IMR-90 (cell line): ENCODE results near the gene HEATR3. TPM values are rescaled to one million over a fixed set of nuclear protein-coding genes. Genes with fewer than 3 reads are reported as not detected.

ENCODE experiments used
- ATAC-seq: fragments of 200-7000 bp; cut with Tn5 transposase; 2 replicates; pipeline ENCODE4 v1.9.1; 2020; ENCODE audit warnings: low read depth, mild to moderate bottlenecking, moderate library complexity
- BruUV-seq: library from RNA; stranded (reverse); fragments of 400-500 nt; replicated peaks from 2 replicates; lab custom pipeline; 2021; lab: Mats Ljungman, UMichigan
- CTCF ChIA-PET: fragments of 300-600 bp; formaldehyde crosslinking; extraction: SDS; loops from one replicate; lab custom pipeline; 2021; ENCODE audit warnings: antibody characterized with exemption; lab: Yijun Ruan, JAX
- POLR2A ChIA-PET: fragments of 300-600 bp; sonication (Branson Sonifier 250); formaldehyde crosslinking; loops from one replicate; lab custom pipeline; 2022; ENCODE audit warnings: antibody characterized with exemption; ENCODE audit not compliant: unreplicated experiment; lab: Charles Lee
- DNase-seq: peaks from one replicate; pipeline ENCODE4 v3.0.0; 2013
- H2AFZ ChIP-seq: replicated peaks from 2 replicates; pipeline ENCODE3; 2013; ENCODE audit warnings: low read length, mild to moderate bottlenecking; ENCODE audit not compliant: poor library complexity
- H2AK5ac ChIP-seq: 2 replicates; pipeline ENCODE4 v1.6.1; 2013; ENCODE audit warnings: low read depth, low read length, inconsistent platforms
- H2AK9ac ChIP-seq: replicated peaks from 2 replicates; pipeline ENCODE3; 2013; ENCODE audit warnings: mild to moderate bottlenecking, low read depth, low read length, moderate library complexity; ENCODE audit not compliant: poor library complexity
- H2BK120ac ChIP-seq: 2 replicates; pipeline ENCODE4 v1.6.1; 2013; ENCODE audit warnings: low read depth, low read length, inconsistent platforms
- H2BK15ac ChIP-seq: 3 replicates; pipeline ENCODE4 v1.6.1; 2013; ENCODE audit warnings: low read depth, low read length, inconsistent platforms
- H2BK20ac ChIP-seq: 2 replicates; pipeline ENCODE4 v1.6.1; 2013; ENCODE audit warnings: low read depth, mild to moderate bottlenecking, inconsistent platforms, low read length, moderate library complexity
- H2BK5ac ChIP-seq: 2 replicates; pipeline ENCODE4 v1.6.1; 2013; ENCODE audit warnings: mild to moderate bottlenecking, low read depth, low read length, inconsistent platforms; ENCODE audit not compliant: poor library complexity, severe bottlenecking
- H3K14ac ChIP-seq: replicated peaks from 2 replicates; pipeline ENCODE4 v1.6.1; 2013; ENCODE audit warnings: low read depth, low read length, inconsistent platforms
- H3K18ac ChIP-seq: 2 replicates; pipeline ENCODE4 v1.6.1; 2013; ENCODE audit warnings: low read depth, low read length, control low read depth
- H3K23ac ChIP-seq: 2 replicates; pipeline ENCODE4 v1.6.1; 2013; ENCODE audit warnings: low read depth, low read length, inconsistent platforms
- H3K27ac ChIP-seq: 2 replicates; pipeline ENCODE4 v1.5.1; 2013; ENCODE audit warnings: mild to moderate bottlenecking, control low read depth, low read length; ENCODE audit not compliant: insufficient read depth
- H3K27me3 ChIP-seq: 2 replicates; pipeline ENCODE4 v1.6.1; 2013; ENCODE audit warnings: low read length; ENCODE audit not compliant: control insufficient read depth, insufficient read depth
- H3K36me3 ChIP-seq: 2 replicates; pipeline ENCODE4 v1.6.1; 2013; ENCODE audit warnings: low read length, mixed read lengths; ENCODE audit not compliant: control insufficient read depth, insufficient read depth
- H3K4ac ChIP-seq: 2 replicates; pipeline ENCODE4 v1.6.1; 2013; ENCODE audit warnings: low read depth, low read length, inconsistent platforms
- H3K4me1 ChIP-seq: 2 replicates; pipeline ENCODE4 v1.6.1; 2013; ENCODE audit warnings: low read length, mixed read lengths; ENCODE audit not compliant: control insufficient read depth, insufficient read depth
- H3K4me2 ChIP-seq: 2 replicates; pipeline ENCODE4 v1.6.1; 2013; ENCODE audit warnings: low read depth, mild to moderate bottlenecking, control low read depth, low read length, moderate library complexity
- H3K4me3 ChIP-seq: 2 replicates; pipeline ENCODE4 v1.5.1; 2013; ENCODE audit warnings: low read depth, mild to moderate bottlenecking, control low read depth, low read length, moderate library complexity; ENCODE audit not compliant: insufficient read depth
- H3K56ac ChIP-seq: 2 replicates; pipeline ENCODE4 v1.6.1; 2013; ENCODE audit warnings: low read length, inconsistent platforms; ENCODE audit not compliant: insufficient read depth; ENCODE audit errors: extremely low read depth
- H3K79me1 ChIP-seq, 2 experiments: 2 replicates each; pipeline ENCODE4 v1.6.1; 2013; ENCODE audit warnings: low read length in 2 of 2, inconsistent platforms in 1 of 2, low read depth in 1 of 2
- H3K9ac ChIP-seq: 2 replicates; pipeline ENCODE4 v1.6.1; 2013; ENCODE audit warnings: low read depth, low read length, control low read depth
- H3K9me1 ChIP-seq: 2 replicates; pipeline ENCODE4 v1.6.1; 2013; ENCODE audit warnings: low read length, inconsistent platforms; ENCODE audit not compliant: insufficient read depth
- H3K9me3 ChIP-seq: 2 replicates; pipeline ENCODE4 v1.6.1; 2013; ENCODE audit warnings: low read length; ENCODE audit not compliant: control insufficient read depth, insufficient read depth
- H4K20me1 ChIP-seq: 2 replicates; pipeline ENCODE4 v1.6.1; 2013; ENCODE audit warnings: low read length, inconsistent platforms; ENCODE audit not compliant: insufficient read depth
- H4K5ac ChIP-seq: 2 replicates; pipeline ENCODE4 v1.6.1; 2013; ENCODE audit warnings: mild to moderate bottlenecking, low read depth, low read length, control low read depth
- H4K8ac ChIP-seq, 2 experiments: 2 replicates each; pipeline ENCODE4 v1.6.1; 2013; ENCODE audit warnings: low read depth in 2 of 2, low read length in 2 of 2, control low read depth in 1 of 2, inconsistent platforms in 1 of 2
- H4K91ac ChIP-seq: 2 replicates; pipeline ENCODE4 v1.6.1; 2013; ENCODE audit warnings: low read depth, low read length, inconsistent platforms; ENCODE audit not compliant: insufficient read depth
- CHD1 ChIP-seq: IDR thresholded peaks from 2 replicates; pipeline ENCODE4 v1.6.1; 2012; ENCODE audit warnings: low read depth, low read length, improper control_type of control experiment
- FOS ChIP-seq: fragments of 150-350 bp; IDR thresholded peaks from 2 replicates; pipeline ENCODE4 v1.6.1; 2016; ENCODE audit warnings: low read depth, low read length
- MAZ ChIP-seq: IDR thresholded peaks from 2 replicates; pipeline ENCODE4 v1.6.1; 2012; ENCODE audit warnings: low read depth, mild to moderate bottlenecking, low read length, improper control_type of control experiment, moderate library complexity, borderline replicate concordance
- RAD21 ChIP-seq: IDR thresholded peaks from 2 replicates; pipeline ENCODE4 v1.6.1; 2012; ENCODE audit warnings: low read length, improper control_type of control experiment
- WGBS, 2 experiments: methylation state at CpG; one replicate each; pipeline versions ENCODE4 v1.1.5 to v1.1.7; 2013; ENCODE audit warnings: missing lambda C conversion rate in 2 of 2; ENCODE audit not compliant: insufficient read length in 1 of 2; ENCODE audit errors: extremely low coverage in 2 of 2; 5-methylcytosine and 5-hydroxymethylcytosine counted together
- dilution Hi-C: fragments of 300-500 bp; cut with HindIII; formaldehyde crosslinking; loops from one replicate; pipeline ENCODE4 v1.14.3; 2018; ENCODE audit warnings: low sequenced_read_pairs; ENCODE audit not compliant: unreplicated experiment
- in situ Hi-C: fragments of 300-500 bp; cut with MboI; formaldehyde crosslinking; loops from 3 replicates; pipeline ENCODE4 v1.14.3; 2019; ENCODE audit warnings: low sequenced_read_pairs, inconsistent platforms, mixed read lengths
- intact Hi-C: fragments of 100-400 bp; cut with micrococcal nuclease; formaldehyde crosslinking; loops from 2 replicates; pipeline ENCODE4 v1.10.0; 2022
- polyA plus RNA-seq, 3 experiments: library from polyadenylated mRNA; depleted of rRNA; stranded (reverse); fragments of >200 nt; gene quantifications; 2 replicates each; pipeline ENCODE4 v1.2.3, GENCODE V29; 2012; ENCODE audit warnings: low replicate concordance in 1 of 3
- total RNA-seq: library from RNA; depleted of rRNA; stranded (reverse); fragments of >200 nt; gene quantifications from 2 replicates; pipeline ENCODE4 v1.2.3, GENCODE V29; 2012
- TF ChIP-seq, protein P1 (sequence below): conservative IDR thresholded peaks from 2 replicates; pipeline ENCODE4 v1.5.1; 2012; ENCODE audit warnings: mild to moderate bottlenecking, low read depth, low read length, improper control_type of control experiment
- TF ChIP-seq, protein P2 (sequence below): fragments of 150-350 bp; IDR thresholded peaks from 2 replicates; pipeline ENCODE4 v1.6.1; 2017; ENCODE audit warnings: mild to moderate bottlenecking, antibody characterized with exemption, low read length, low read depth

The HEATR3 gene
- total and polyA plus RNA-seq, 2 of the 4 experiments (the other 2 are of a cell fraction) = 9.4 to 21.1 TPM

DNA sequence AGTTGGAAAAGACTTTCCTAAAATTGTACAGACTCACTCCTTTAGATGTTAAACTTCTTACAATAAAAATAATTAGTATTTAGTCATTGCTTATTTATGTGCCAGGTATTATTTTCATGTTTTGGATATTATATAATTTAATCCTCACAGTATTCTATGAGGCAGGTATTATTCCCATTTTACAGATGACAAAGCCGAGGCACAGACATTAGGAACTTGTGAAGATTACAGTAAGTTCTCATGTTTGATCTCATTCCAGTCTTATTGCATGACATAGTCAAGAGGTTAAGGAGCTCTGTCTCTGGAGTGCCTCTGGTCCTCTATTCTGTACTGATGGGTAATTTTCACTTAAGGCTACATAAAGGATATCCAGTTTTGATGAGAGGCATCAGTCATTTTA lies 3.3 kb downstream of the HEATR3 start:
- no peak overlapping the region for H3K9ac ChIP-seq
- H4K91ac ChIP-seq = no peak overlapping the region
- in situ Hi-C loops (loop anchor here (5.0 kb wide), 1 partner anchor 138 kb away; no protein-coding TSS in a partner anchor), dilution Hi-C loops (no loop called here), intact Hi-C loops (loop anchor here (5.0 kb wide), 2 partner anchors 233 to 288 kb away; no protein-coding TSS in a partner anchor)
- no peak overlapping the region for H2BK15ac ChIP-seq
- H3K79me1 ChIP-seq = peaks cover 41 to 44% of the 10 kb centered on the region in 2 experiments
- no peak overlapping the region for H2AK9ac ChIP-seq
- no peak for TF ChIP-seq CHD1
- no peak for TF ChIP-seq FOS
- TF ChIP-seq, protein P1, sequence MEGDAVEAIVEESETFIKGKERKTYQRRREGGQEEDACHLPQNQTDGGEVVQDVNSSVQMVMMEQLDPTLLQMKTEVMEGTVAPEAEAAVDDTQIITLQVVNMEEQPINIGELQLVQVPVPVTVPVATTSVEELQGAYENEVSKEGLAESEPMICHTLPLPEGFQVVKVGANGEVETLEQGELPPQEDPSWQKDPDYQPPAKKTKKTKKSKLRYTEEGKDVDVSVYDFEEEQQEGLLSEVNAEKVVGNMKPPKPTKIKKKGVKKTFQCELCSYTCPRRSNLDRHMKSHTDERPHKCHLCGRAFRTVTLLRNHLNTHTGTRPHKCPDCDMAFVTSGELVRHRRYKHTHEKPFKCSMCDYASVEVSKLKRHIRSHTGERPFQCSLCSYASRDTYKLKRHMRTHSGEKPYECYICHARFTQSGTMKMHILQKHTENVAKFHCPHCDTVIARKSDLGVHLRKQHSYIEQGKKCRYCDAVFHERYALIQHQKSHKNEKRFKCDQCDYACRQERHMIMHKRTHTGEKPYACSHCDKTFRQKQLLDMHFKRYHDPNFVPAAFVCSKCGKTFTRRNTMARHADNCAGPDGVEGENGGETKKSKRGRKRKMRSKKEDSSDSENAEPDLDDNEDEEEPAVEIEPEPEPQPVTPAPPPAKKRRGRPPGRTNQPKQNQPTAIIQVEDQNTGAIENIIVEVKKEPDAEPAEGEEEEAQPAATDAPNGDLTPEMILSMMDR = no peak
- TF ChIP-seq, protein P2, sequence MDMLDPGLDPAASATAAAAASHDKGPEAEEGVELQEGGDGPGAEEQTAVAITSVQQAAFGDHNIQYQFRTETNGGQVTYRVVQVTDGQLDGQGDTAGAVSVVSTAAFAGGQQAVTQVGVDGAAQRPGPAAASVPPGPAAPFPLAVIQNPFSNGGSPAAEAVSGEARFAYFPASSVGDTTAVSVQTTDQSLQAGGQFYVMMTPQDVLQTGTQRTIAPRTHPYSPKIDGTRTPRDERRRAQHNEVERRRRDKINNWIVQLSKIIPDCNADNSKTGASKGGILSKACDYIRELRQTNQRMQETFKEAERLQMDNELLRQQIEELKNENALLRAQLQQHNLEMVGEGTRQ = no peak
- no peak for TF ChIP-seq RAD21
- TF ChIP-seq MAZ = no peak
- H2AK5ac ChIP-seq = no peak overlapping the region
- peaks cover 11% of the 10 kb centered on the region for H3K4me1 ChIP-seq
- H3K9me3 ChIP-seq = no peaks in the 10 kb centered on the region
- no peak overlapping the region for H3K4ac ChIP-seq
- no peak overlapping the region for H3K27ac ChIP-seq
- no peak overlapping the region for H2BK20ac ChIP-seq
- no peak overlapping the region for H3K56ac ChIP-seq
- no peak overlapping the region for H3K23ac ChIP-seq
- BruUV-seq = no TSS peak
- 0 out of 2 replicates have a peak overlapping the region, but pooled peaks have one; percentile 1 for H3K14ac ChIP-seq
- no peak overlapping the region for H2BK120ac ChIP-seq
- H3K36me3 ChIP-seq = peaks cover 10% of the 10 kb centered on the region
- peaks cover 30% of the 10 kb centered on the region for H4K20me1 ChIP-seq
- H3K4me3 ChIP-seq = no peak overlapping the region
- CTCF ChIA-PET = interaction anchor here (1.0 to 3.6 kb wide), 2 partner anchors 21 to 141 kb away, joined by 3 to 25 read pairs; no protein-coding TSS in a partner anchor
- H2AFZ ChIP-seq = no peak overlapping the region
- no peaks in the 10 kb centered on the region for H3K27me3 ChIP-seq
- ATAC-seq (no peak), DNase-seq (no peak)
- no CpG with 5 or more reads among the region's 1 CpG for WGBS, 2 experiments
- no peak overlapping the region for H3K4me2 ChIP-seq
- H3K9me1 ChIP-seq = peaks cover 3% of the 10 kb centered on the region
- POLR2A ChIA-PET = no interaction called here
- no peak overlapping the region for H4K8ac ChIP-seq
- no peak overlapping the region for H2BK5ac ChIP-seq
- H4K5ac ChIP-seq = no peak overlapping the region
- H3K18ac ChIP-seq = no peak overlapping the region
